Activated CD4-positive, alpha-beta memory T cell treated with anti-CD3 and anti-CD28 coated beads for 36 hours (primary cell): ENCODE results near the gene PIK3CB. TPM values are rescaled to one million over a fixed set of nuclear protein-coding genes. Genes with fewer than 3 reads are reported as not detected.
"Not testable (repeated sequence)": the region's sequence is repeated elsewhere in the genome, so short reads cannot be mapped to it uniquely, and the experiment has no call there.

Experiments used
- CTCF ChIA-PET: fragments of 350-600 bp; sonication (Branson Sonifier 250); formaldehyde crosslinking; loops from one replicate; lab custom pipeline; 2021; ENCODE audit warnings: antibody characterized with exemption, inconsistent platforms; lab: Charles Lee
- POLR2A ChIA-PET: fragments of 350-600 bp; sonication (Branson Sonifier 250); formaldehyde crosslinking; loops from one replicate; lab custom pipeline; 2021; ENCODE audit warnings: antibody characterized with exemption; lab: Charles Lee
- DNase-seq: peaks from one replicate; pipeline ENCODE4 v3.0.0-alpha.2; 2020
- H3K27ac Mint-ChIP-seq: one replicate; pipeline ENCODE4 v1.8.0; 2021; ENCODE audit warnings: mixed read lengths
- H3K27me3 Mint-ChIP-seq: one replicate; pipeline ENCODE4 v1.8.0; 2021; ENCODE audit warnings: mixed read lengths
- H3K36me3 Mint-ChIP-seq: one replicate; pipeline ENCODE4 v1.8.0; 2021; ENCODE audit warnings: mixed read lengths
- H3K4me1 Mint-ChIP-seq: one replicate; pipeline ENCODE4 v1.8.0; 2021; ENCODE audit warnings: low read depth, mixed read lengths
- H3K4me3 Mint-ChIP-seq: one replicate; pipeline ENCODE4 v1.8.0; 2021; ENCODE audit warnings: mild to moderate bottlenecking, mixed read lengths
- H3K9me3 Mint-ChIP-seq: one replicate; pipeline ENCODE4 v1.8.0; 2021; ENCODE audit warnings: mixed read lengths
- intact Hi-C: fragments of 100-400 bp; cut with micrococcal nuclease; formaldehyde crosslinking; loops from one replicate; pipeline ENCODE4 v1.15.1; 2023
- total RNA-seq, 2 experiments: library from RNA; stranded (reverse); gene quantifications; one replicate each; pipeline ENCODE4 v1.2.3, GENCODE V29; 2021

The PIK3CB gene
- total RNA-seq, 2 experiments from 2014 or later = 23.0 to 24.8 TPM

DNA sequence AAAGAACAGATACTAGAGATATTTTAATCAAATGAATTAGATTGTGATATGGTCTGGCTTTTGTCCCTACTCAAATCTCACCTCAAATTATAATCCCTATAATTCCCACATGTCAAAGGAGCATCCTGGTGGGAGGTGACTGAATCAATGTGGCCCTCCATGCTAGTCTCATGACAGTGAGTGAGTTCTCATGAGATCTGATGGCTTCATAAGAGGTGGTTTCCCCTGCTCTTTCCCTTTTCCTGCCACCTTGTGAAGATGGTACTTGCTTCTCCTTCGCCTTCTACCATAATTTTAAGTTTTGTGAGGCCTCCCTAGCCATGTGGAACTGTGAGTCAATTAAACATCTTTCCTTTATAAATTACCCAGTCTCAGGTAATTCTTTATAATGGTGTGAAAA, 143.4 kb downstream of the PIK3CB start:
- CTCF ChIA-PET = interaction anchor here (1.1 to 14.8 kb wide), 4 partner anchors 24 to 232 kb away, joined by 4 to 245 read pairs (median 30); no protein-coding TSS in a partner anchor
- Mint-ChIP-seq H3K27ac (no peak overlapping the region), H3K4me3 (no peak overlapping the region), H3K36me3 (peaks cover 22% of the 10 kb centered on the region), H3K9me3 (no peaks in the 10 kb centered on the region), H3K4me1 (peaks cover 13% of the 10 kb centered on the region), H3K27me3 (no peaks in the 10 kb centered on the region)
- intact Hi-C loops = no loop called here
- no peak for DNase-seq
- POLR2A ChIA-PET = no interaction called here

DNA sequence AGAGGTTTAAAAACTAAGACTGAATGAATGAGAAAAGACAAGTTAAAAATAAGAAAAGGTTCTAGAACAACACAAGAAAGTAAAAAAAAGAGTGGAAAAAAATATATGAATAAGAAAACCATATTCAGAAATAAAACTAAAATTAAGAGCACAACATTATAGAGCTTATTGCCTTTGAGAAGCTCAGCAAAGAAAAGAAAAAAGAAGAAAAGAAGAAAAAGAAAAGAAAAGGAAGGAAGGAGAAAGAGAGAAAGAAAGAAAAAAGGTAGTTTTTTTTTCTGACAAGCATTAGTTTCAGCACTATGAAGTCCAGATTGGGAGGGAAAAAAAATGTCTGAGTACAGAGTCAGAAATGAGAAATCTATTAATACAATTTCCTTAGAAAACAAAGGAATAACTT, 144.7 kb downstream of the PIK3CB start:
- peaks cover 22% of the 10 kb centered on the region for H3K36me3 Mint-ChIP-seq
- CTCF ChIA-PET = interaction anchor here (1.2 to 5.7 kb wide), 4 partner anchors 96 to 234 kb away, joined by 5 to 54 read pairs (median 6); partner anchors contain the start of gene CEP70
- H3K27me3 Mint-ChIP-seq = no peaks in the 10 kb centered on the region
- H3K4me1 Mint-ChIP-seq = peaks cover 13% of the 10 kb centered on the region
- intact Hi-C loops = no loop called here
- no peaks in the 10 kb centered on the region for H3K9me3 Mint-ChIP-seq
- no peak for DNase-seq
- H3K27ac Mint-ChIP-seq = no peak overlapping the region
- H3K4me3 Mint-ChIP-seq = no peak overlapping the region
- POLR2A ChIA-PET = interaction anchor here (0.6 kb wide), 1 partner anchor 787 kb away, joined by 6 read pairs; no protein-coding TSS in a partner anchor

DNA sequence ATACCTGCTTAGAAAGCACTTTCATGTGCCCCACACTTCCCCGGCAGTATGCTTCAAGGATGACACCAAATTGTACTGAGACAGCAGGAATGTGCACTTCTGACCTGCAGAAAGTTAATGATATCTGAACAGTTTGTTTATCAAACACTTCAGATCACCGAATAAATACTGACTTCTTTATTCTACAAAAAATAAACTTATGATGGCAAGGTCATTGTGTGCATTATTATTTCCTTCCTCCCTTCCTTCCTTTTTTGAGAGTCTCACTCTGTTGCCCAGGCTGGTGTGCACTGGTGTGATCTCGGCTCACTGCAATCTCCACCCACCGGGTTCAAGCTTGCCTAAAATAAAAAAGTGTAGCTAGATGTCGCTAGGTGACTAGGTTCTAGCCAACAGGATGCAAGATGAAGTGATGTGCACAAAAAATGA, 145.8 kb downstream of the PIK3CB start:
- H3K27me3 Mint-ChIP-seq = no peaks in the 10 kb centered on the region
- no peak for DNase-seq
- H3K4me1 Mint-ChIP-seq = peaks cover 13% of the 10 kb centered on the region
- intact Hi-C loops = loop anchor here (5.0 kb wide), 1 partner anchor 97 kb away; the partner anchor contains the start of gene CEP70
- no peaks in the 10 kb centered on the region for H3K9me3 Mint-ChIP-seq
- ChIA-PET CTCF (interaction anchor here (1.2 to 5.7 kb wide), 4 partner anchors 95 to 235 kb away, joined by 5 to 54 read pairs (median 6); partner anchors contain the start of gene CEP70), POLR2A (no interaction called here)
- H3K4me3 Mint-ChIP-seq = no peak overlapping the region
- H3K36me3 Mint-ChIP-seq = peaks cover 17% of the 10 kb centered on the region
- no peak overlapping the region for H3K27ac Mint-ChIP-seq

DNA sequence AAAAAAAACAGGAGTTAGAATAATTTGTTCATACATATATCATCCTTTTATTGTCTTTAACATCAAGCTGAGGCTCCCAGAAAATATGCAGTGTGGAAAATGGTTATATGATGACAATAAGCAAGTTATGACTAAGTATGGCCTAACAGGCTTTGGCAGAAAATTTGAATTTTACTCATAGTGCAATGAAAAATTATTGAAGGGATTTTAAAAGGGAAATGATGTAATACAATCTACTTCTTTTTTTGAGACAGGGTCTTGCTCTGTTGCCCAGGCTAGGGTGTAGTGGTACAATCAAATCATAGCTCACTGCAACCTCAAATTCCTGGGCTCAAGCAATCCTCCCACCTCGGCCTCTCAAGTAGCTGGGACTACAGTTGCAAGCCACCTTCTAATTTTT, 147.5 kb downstream of the PIK3CB start:
- CTCF ChIA-PET = interaction anchor here (1.1 to 5.7 kb wide), 6 partner anchors 9 to 249 kb away, joined by 3 to 54 read pairs (median 4); partner anchors contain the start of gene CEP70
- no peak for DNase-seq
- POLR2A ChIA-PET = interaction anchor here (0.6 kb wide), 1 partner anchor 95 kb away, joined by 5 read pairs; no protein-coding TSS in a partner anchor
- Mint-ChIP-seq H3K9me3 (no peaks in the 10 kb centered on the region), H3K36me3 (peaks cover 25% of the 10 kb centered on the region), H3K27me3 (no peaks in the 10 kb centered on the region), H3K4me1 (peaks cover 13% of the 10 kb centered on the region), H3K27ac (peak overlapping the region; percentile 73), H3K4me3 (no peak overlapping the region)
- intact Hi-C loops = loop anchor here (1.0 to 5.0 kb wide), 2 partner anchors 95 to 146 kb away; partner anchors contain the start of gene CEP70

DNA sequence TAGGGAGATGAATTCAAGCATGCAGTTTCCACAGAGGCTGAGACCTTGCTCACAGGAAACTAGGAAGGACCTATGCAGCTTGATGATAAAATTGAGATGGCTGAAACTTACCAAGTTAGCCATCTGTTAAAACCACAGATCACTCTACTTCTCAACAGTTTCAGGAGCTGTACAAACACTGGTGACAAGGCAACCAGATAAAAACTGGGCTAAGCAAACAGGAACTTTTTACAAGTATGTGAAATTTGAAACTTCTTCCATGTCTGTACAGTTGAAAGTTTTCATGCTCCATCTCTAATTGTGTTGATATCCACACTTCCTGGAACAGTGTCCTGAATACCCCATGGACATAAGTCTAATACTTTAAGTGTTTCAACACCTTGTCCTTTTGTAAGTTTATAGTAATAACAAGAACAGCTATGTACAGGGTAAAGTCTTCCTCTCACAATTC, 147.9 kb downstream of the PIK3CB start:
- H3K36me3 Mint-ChIP-seq = peaks cover 26% of the 10 kb centered on the region
- H3K27me3 Mint-ChIP-seq = no peaks in the 10 kb centered on the region
- ChIA-PET CTCF (interaction anchor here (1.1 to 5.7 kb wide), 5 partner anchors 12 to 249 kb away, joined by 4 to 54 read pairs (median 5); partner anchors contain the start of gene CEP70), POLR2A (interaction anchor here (0.6 kb wide), 1 partner anchor 94 kb away, joined by 5 read pairs; no protein-coding TSS in a partner anchor)
- no peaks in the 10 kb centered on the region for H3K9me3 Mint-ChIP-seq
- H3K27ac Mint-ChIP-seq = peak overlapping the region; percentile 73
- H3K4me3 Mint-ChIP-seq = no peak overlapping the region
- peaks cover 13% of the 10 kb centered on the region for H3K4me1 Mint-ChIP-seq
- intact Hi-C loops = loop anchor here (1.0 to 5.0 kb wide), 2 partner anchors 94 to 147 kb away; partner anchors contain the start of gene CEP70
- DNase-seq = no peak

DNA sequence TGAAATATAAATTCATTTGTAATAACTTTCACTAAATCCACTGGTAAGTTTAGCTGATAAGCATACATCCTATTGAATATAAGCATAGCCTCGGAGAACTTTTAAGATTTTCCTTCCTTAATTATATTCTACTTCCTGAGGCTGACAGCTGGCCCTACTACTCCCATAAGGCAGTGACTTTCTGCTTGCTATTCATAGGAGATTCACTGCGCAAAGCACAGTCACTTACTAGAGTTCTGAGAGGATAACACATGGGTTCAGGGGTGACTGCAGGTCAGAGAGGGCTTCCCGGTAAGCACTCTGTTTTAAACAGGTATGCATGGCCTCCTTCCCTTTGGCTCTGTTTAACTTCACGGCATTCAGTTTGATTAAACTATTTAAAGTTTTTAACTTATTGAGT, 150.3 kb downstream of the PIK3CB start:
- Mint-ChIP-seq H3K9me3 (no peaks in the 10 kb centered on the region), H3K4me1 (peaks cover 13% of the 10 kb centered on the region), H3K27me3 (no peaks in the 10 kb centered on the region), H3K4me3 (no peak overlapping the region), H3K27ac (no peak overlapping the region), H3K36me3 (peaks cover 31% of the 10 kb centered on the region)
- intact Hi-C loops = no loop called here
- DNase-seq = no peak
- ChIA-PET POLR2A (no interaction called here), CTCF (interaction anchor here (1.0 kb wide), 1 partner anchor 231 kb away, joined by 3 read pairs; no protein-coding TSS in a partner anchor)

DNA sequence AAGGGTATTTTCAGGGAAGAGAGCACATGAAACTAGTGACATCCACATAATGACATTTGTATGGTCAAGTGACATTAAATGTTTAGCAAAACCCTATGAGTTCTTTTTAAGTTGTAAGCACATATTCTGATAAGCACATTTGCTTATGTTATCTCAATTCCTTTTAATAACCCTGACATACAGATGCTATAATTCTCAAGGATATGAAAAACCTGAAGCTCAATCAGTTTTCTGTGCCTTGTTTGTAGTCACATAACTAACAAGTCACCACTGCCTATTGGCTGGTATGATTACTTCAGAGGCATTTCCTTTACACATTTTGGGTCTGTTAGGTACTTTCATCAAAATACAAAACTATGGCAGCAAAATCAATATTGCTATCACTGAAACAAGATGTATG, 152.1 kb downstream of the PIK3CB start:
- H3K36me3 Mint-ChIP-seq = peaks cover 29% of the 10 kb centered on the region
- ChIA-PET CTCF (interaction anchor here (0.5 to 0.9 kb wide), 2 partner anchors 95 to 233 kb away, joined by 3 to 5 read pairs; no protein-coding TSS in a partner anchor), POLR2A (no interaction called here)
- H3K9me3 Mint-ChIP-seq = no peaks in the 10 kb centered on the region
- H3K4me3 Mint-ChIP-seq = no peak overlapping the region
- H3K27ac Mint-ChIP-seq = no peak overlapping the region
- H3K4me1 Mint-ChIP-seq = peaks cover 12% of the 10 kb centered on the region
- no peaks in the 10 kb centered on the region for H3K27me3 Mint-ChIP-seq
- intact Hi-C loops = no loop called here
- no peak for DNase-seq

DNA sequence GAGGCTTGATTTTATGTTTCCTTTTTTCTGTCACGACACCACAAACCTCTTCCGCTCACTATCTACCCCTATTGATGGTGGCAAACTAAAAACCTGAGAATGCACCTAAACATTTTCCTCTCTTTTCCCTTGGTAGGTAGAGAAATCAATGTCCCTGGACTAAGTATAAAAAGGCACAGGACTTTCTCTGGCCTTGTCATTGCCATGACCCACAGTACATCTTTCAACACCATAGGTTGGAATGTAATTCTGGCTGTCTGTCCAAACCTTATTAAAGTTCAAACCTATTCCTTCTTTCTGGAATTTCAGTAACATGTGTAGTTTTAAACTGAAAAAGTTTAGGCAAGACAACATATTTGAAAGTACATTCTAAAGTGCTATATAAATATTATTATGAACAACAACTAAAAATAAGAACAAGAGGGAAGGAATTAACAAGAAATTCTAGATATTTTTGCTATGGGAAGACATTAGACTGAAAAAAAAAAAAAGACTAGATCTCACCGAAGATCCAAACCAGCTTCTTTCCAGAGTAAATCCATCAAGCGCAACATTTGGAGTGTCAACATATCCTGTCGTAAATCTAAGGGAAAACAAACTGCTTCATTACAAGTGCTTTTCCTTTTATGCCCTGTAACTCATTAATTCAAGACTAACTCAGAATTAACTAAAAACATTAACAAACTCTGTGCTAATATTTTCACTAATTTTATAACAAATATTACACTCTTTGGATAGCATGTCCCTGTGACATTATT, 153.1 kb downstream of the PIK3CB start:
- H3K36me3 Mint-ChIP-seq = peaks cover 25% of the 10 kb centered on the region
- intact Hi-C loops = no loop called here
- ChIA-PET CTCF (interaction anchor here (0.6 kb wide), 1 partner anchor 238 kb away, joined by 6 read pairs; no protein-coding TSS in a partner anchor), POLR2A (no interaction called here)
- DNase-seq = no peak
- peaks cover 2% of the 10 kb centered on the region for H3K4me1 Mint-ChIP-seq
- H3K9me3 Mint-ChIP-seq = peaks cover 6% of the 10 kb centered on the region
- no peaks in the 10 kb centered on the region for H3K27me3 Mint-ChIP-seq
- no peak overlapping the region for H3K27ac Mint-ChIP-seq
- H3K4me3 Mint-ChIP-seq = no peak overlapping the region

DNA sequence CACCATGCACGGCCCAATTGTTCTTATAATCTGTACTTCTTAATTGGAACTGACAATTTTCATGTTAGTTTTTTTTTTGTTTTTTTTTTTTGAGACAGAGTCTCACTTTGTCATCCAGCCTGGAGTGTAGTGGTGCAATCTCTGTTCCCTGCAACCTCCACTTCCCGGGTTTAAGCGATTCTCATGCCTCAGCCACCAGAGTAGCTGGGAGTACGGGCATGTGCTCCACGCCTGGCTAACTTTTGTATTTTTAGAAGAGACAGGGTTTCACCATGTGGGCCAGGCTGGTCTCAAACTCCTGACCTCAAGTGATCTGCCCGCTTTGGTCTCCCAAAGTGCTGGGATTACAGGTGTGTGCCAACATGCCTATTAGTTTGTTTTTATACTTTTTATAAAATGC, 153.8 kb downstream of the PIK3CB start:
- CTCF ChIA-PET, H3K27ac Mint-ChIP-seq, H3K27me3 Mint-ChIP-seq, H3K4me3 Mint-ChIP-seq, H3K4me1 Mint-ChIP-seq, DNase-seq, intact Hi-C loops, POLR2A ChIA-PET: not testable (repeated sequence)
- Mint-ChIP-seq H3K36me3 (peaks cover 30% of the 10 kb centered on the region), H3K9me3 (peaks cover 11% of the 10 kb centered on the region)

DNA sequence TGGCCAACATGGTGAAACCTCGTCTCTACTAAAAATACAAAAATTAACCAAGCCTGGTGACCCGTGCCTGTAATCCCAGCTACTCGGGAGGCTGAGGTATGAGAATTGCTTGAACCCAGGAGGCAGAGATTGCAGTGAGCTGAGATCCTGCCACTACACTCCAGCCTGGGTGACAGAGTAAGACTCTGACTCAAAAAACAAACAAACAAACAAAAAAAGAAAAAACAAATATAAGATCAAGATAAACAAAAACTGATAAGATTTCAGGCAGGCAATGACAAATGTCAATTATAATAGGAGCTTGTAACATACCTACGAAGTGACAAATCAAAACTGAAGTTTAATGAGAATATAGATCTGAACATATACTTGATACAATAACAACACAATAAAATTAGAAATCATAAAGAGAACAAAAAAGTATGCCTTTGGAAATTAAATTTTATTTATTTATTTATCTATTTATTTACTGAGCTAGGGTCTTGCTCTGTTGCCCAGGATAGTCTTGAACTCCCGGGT, 155.8 kb downstream of the PIK3CB start:
- Mint-ChIP-seq H3K27me3 (no peaks in the 10 kb centered on the region), H3K27ac (no peak overlapping the region), H3K9me3 (peaks cover 20% of the 10 kb centered on the region), H3K4me3 (no peak overlapping the region), H3K36me3 (peaks cover 49% of the 10 kb centered on the region), H3K4me1 (no peaks in the 10 kb centered on the region)
- no peak for DNase-seq
- POLR2A ChIA-PET = no interaction called here
- CTCF ChIA-PET = interaction anchor here (1.8 to 2.1 kb wide), 2 partner anchors 237 to 245 kb away, joined by 12 to 13 read pairs; no protein-coding TSS in a partner anchor
- intact Hi-C loops = no loop called here

DNA sequence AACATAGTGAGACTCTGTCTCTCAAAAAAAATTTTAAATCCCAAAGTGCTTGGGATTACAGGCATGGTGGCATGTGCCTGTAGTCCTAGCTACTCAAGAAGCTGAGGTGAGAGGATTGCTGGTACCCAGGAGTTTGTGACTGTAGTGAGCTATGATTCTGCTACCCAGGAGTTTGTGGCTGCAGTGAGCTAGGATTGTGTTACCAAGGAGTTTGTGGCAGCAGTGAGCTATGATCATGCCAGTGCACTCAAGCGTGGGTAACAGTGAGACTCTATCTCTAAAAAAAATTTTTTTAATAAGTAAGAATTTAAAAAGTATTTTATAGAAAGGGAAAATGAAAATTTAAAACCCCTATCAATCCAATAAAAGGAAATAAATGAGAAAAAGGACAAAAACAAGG, 156.6 kb downstream of the PIK3CB start:
- peaks cover 49% of the 10 kb centered on the region for H3K36me3 Mint-ChIP-seq

DNA sequence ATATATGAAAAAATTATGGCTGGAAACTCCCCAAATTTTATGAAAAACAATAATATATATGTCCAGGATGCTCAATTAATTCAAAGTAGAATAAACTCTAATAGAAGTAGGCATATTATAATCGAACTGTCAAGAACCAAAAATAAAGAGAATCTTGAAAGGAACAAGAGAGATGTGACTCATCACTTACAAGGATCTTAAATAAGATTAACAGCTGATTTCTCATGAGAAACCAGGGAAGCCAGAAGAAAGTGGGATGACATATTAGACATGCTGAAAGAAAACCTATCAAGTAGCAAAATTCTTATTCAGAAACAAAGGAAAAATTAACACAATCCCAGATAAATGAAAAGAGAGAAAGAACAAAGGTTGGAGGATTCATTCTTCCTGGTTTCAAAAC, 159.3 kb downstream of the PIK3CB start:
- CTCF ChIA-PET = no interaction called here
- Mint-ChIP-seq H3K27ac (no peak overlapping the region), H3K4me3 (no peak overlapping the region), H3K4me1 (no peaks in the 10 kb centered on the region), H3K27me3 (no peaks in the 10 kb centered on the region), H3K9me3 (peaks cover 20% of the 10 kb centered on the region), H3K36me3 (peaks cover 42% of the 10 kb centered on the region)
- intact Hi-C loops = no loop called here
- DNase-seq = no peak
- POLR2A ChIA-PET = no interaction called here

More for the DNA sequence above, 156.6 kb downstream of the PIK3CB start:
- intact Hi-C loops = no loop called here
- DNase-seq = no peak
- Mint-ChIP-seq H3K27me3 (no peaks in the 10 kb centered on the region), H3K9me3 (peaks cover 20% of the 10 kb centered on the region), H3K4me1 (no peaks in the 10 kb centered on the region), H3K4me3 (no peak overlapping the region), H3K27ac (no peak overlapping the region)
- ChIA-PET POLR2A (no interaction called here), CTCF (interaction anchor here (1.8 to 2.1 kb wide), 2 partner anchors 237 to 246 kb away, joined by 12 to 13 read pairs; no protein-coding TSS in a partner anchor)
